Muscle layer of duodenum (tissue), 2 donors: Measurements from ENCODE around the gene AMPH.
"Not testable (repeated sequence)": the region's sequence is repeated elsewhere in the genome, so short reads cannot be mapped to it uniquely, and the experiment has no call there.

Experiments used
- H3K27ac ChIP-seq: one replicate; pipeline ENCODE4 v1.7.0; 2013; ENCODE audit warnings: mild to moderate bottlenecking, low read length
- H3K27me3 ChIP-seq: one replicate; pipeline ENCODE4 v1.7.0; 2013; ENCODE audit warnings: low read depth, mild to moderate bottlenecking, control low read depth, low read length
- H3K36me3 ChIP-seq, 2 donors: one replicate each; pipeline ENCODE4 v1.7.0; 2013; ENCODE audit warnings: low read length in 2 of 2, control low read depth in 1 of 2, mild to moderate bottlenecking in 1 of 2; ENCODE audit not compliant: insufficient read depth in 2 of 2, control insufficient read depth in 1 of 2
- H3K4me1 ChIP-seq, 2 donors: one replicate each; pipeline ENCODE4 v1.7.0; 2013; ENCODE audit warnings: low read length in 2 of 2, mild to moderate bottlenecking in 2 of 2, control low read depth in 1 of 2, moderate library complexity in 1 of 2; ENCODE audit not compliant: insufficient read depth in 2 of 2, control insufficient read depth in 1 of 2
- H3K4me3 ChIP-seq, 2 donors: one replicate each; pipeline ENCODE4 v1.7.0; 2013; ENCODE audit warnings: low read length in 2 of 2, low read depth in 1 of 2, mild to moderate bottlenecking in 1 of 2
- H3K9me3 ChIP-seq, 2 donors: one replicate each; pipeline ENCODE4 v1.7.0; 2013; ENCODE audit warnings: low read length in 2 of 2, control low read depth in 1 of 2, mild to moderate bottlenecking in 1 of 2; ENCODE audit not compliant: control insufficient read depth in 1 of 2
- donor health status: healthy.

AMPH gene

GRCh38 chr7:38425509-38425908 lies 205.7 kb downstream of the AMPH start:
- no peak overlapping the region for H3K4me3 ChIP-seq
- peaks cover 0 to 4% of the 10 kb centered on the region in 2 donors for H3K4me1 ChIP-seq
- no peaks in the 10 kb centered on the region for H3K36me3 ChIP-seq
- no peaks in the 10 kb centered on the region for H3K27me3 ChIP-seq
- no peak overlapping the region for H3K27ac ChIP-seq
- H3K9me3 ChIP-seq, result no peaks in the 10 kb centered on the region

- Histone ChIP-seq H3K9me3 (no peaks in the 10 kb centered on the region), H3K27ac (no peak overlapping the region), H3K4me3 (no peak overlapping the region), H3K4me1 (peaks cover 0 to 4% of the 10 kb centered on the region in 2 donors), H3K27me3 (no peaks in the 10 kb centered on the region), H3K36me3 (no peaks in the 10 kb centered on the region)
Observed at GRCh38 chr7:38424750-38425463, 206.3 kb downstream of the AMPH start.

GRCh38 chr7:38413784-38414183 lies 217.4 kb downstream of the AMPH start:
- Histone ChIP-seq H3K4me3 (no peak overlapping the region), H3K9me3 (no peaks in the 10 kb centered on the region), H3K4me1 (no peaks in the 10 kb centered on the region)

GRCh38 chr7:38411404-38411803 lies 219.8 kb downstream of the AMPH start:
- H3K36me3 ChIP-seq, result no peaks in the 10 kb centered on the region
- no peaks in the 10 kb centered on the region for H3K4me1 ChIP-seq
- H3K27me3 ChIP-seq, result no peaks in the 10 kb centered on the region
- H3K27ac ChIP-seq, result no peak overlapping the region
- no peak overlapping the region for H3K4me3 ChIP-seq
- H3K9me3 ChIP-seq, result no peaks in the 10 kb centered on the region

More at GRCh38 chr7:38413784-38414183, 217.4 kb downstream of the AMPH start:
- Histone ChIP-seq H3K27me3 (no peaks in the 10 kb centered on the region), H3K27ac (no peak overlapping the region), H3K36me3 (no peaks in the 10 kb centered on the region)

- H3K27me3 ChIP-seq, result no peaks in the 10 kb centered on the region
- H3K4me3 ChIP-seq, result no peak overlapping the region
- H3K9me3 ChIP-seq, result peaks cover 2 to 3% of the 10 kb centered on the region in 2 donors
- no peaks in the 10 kb centered on the region for H3K4me1 ChIP-seq
- no peak overlapping the region for H3K27ac ChIP-seq
- H3K36me3 ChIP-seq, result no peaks in the 10 kb centered on the region
Observed at GRCh38 chr7:38410056-38410455, 221.1 kb downstream of the AMPH start.

GRCh38 chr7:38409531-38409930 lies 221.6 kb downstream of the AMPH start:
- Histone ChIP-seq H3K4me3 (no peak overlapping the region), H3K4me1 (no peaks in the 10 kb centered on the region), H3K27me3 (no peaks in the 10 kb centered on the region), H3K9me3 (peaks cover 7% of the 10 kb centered on the region in 2 donors), H3K27ac (no peak overlapping the region), H3K36me3 (no peaks in the 10 kb centered on the region)

GRCh38 chr7:38398725-38399321 lies 232.3 kb downstream of the AMPH start:
- Histone ChIP-seq H3K4me1 (no peaks in the 10 kb centered on the region), H3K9me3 (no peaks in the 10 kb centered on the region), H3K27ac (no peak overlapping the region), H3K27me3 (no peaks in the 10 kb centered on the region), H3K36me3 (no peaks in the 10 kb centered on the region), H3K4me3 (no peak overlapping the region)

GRCh38 chr7:38396852-38397251 lies 234.3 kb downstream of the AMPH start:
- Histone ChIP-seq H3K4me3 (no peak overlapping the region), H3K27ac (no peak overlapping the region), H3K4me1 (no peaks in the 10 kb centered on the region), H3K27me3 (no peaks in the 10 kb centered on the region), H3K36me3 (no peaks in the 10 kb centered on the region), H3K9me3 (no peaks in the 10 kb centered on the region)

- not testable (repeated sequence) for H3K9me3 ChIP-seq, H3K27me3 ChIP-seq, H3K27ac ChIP-seq, H3K36me3 ChIP-seq, H3K4me3 ChIP-seq, H3K4me1 ChIP-seq
Observed at GRCh38 chr7:38395921-38396552, 235.1 kb downstream of the AMPH start.

GRCh38 chr7:38394660-38395059 lies 236.5 kb downstream of the AMPH start:
- Histone ChIP-seq H3K36me3 (no peaks in the 10 kb centered on the region), H3K27ac (no peak overlapping the region)

GRCh38 chr7:38393874-38394273 lies 237.3 kb downstream of the AMPH start:
- no peaks in the 10 kb centered on the region for H3K27me3 ChIP-seq
- no peak overlapping the region for H3K4me3 ChIP-seq
- H3K4me1 ChIP-seq, result no peaks in the 10 kb centered on the region
- H3K27ac ChIP-seq, result no peak overlapping the region
- H3K36me3 ChIP-seq, result no peaks in the 10 kb centered on the region
- H3K9me3 ChIP-seq, result no peaks in the 10 kb centered on the region

More at GRCh38 chr7:38394660-38395059, 236.5 kb downstream of the AMPH start:
- Histone ChIP-seq H3K4me3 (no peak overlapping the region), H3K27me3 (no peaks in the 10 kb centered on the region), H3K9me3 (no peaks in the 10 kb centered on the region), H3K4me1 (no peaks in the 10 kb centered on the region)
